ENCODE measurements around the gene DOCK11.

GRCh38 chrX:118702741-118703140, 207.1 kb downstream of the DOCK11 start:
- TF ChIP-seq, protein P1, sequence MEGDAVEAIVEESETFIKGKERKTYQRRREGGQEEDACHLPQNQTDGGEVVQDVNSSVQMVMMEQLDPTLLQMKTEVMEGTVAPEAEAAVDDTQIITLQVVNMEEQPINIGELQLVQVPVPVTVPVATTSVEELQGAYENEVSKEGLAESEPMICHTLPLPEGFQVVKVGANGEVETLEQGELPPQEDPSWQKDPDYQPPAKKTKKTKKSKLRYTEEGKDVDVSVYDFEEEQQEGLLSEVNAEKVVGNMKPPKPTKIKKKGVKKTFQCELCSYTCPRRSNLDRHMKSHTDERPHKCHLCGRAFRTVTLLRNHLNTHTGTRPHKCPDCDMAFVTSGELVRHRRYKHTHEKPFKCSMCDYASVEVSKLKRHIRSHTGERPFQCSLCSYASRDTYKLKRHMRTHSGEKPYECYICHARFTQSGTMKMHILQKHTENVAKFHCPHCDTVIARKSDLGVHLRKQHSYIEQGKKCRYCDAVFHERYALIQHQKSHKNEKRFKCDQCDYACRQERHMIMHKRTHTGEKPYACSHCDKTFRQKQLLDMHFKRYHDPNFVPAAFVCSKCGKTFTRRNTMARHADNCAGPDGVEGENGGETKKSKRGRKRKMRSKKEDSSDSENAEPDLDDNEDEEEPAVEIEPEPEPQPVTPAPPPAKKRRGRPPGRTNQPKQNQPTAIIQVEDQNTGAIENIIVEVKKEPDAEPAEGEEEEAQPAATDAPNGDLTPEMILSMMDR (conservative IDR thresholded peaks at IDR 0.05 in 1 of 2, IDR thresholded peaks at IDR 0.05 in 1 of 2; ENCODE audit: low read depth in 1 of 2, low read length in 2 of 2) = no peak
- TF ChIP-seq EZH2 (IDR thresholded peaks at IDR 0.05; ENCODE audit: low read length, missing control alignments) = no peak

Data from fibroblast of lung (primary cell).